GM12878 (cell line): Measurements from ENCODE around the gene C4orf51. TPM values are rescaled to one million over a fixed set of nuclear protein-coding genes. Genes with fewer than 3 reads are reported as not detected.

Experiments used
- ATAC-seq: fragments of 200-7000 bp; cut with Tn5 transposase; 3 replicates; pipeline ENCODE4 v1.9.1; 2020; ENCODE audit warnings: mild to moderate bottlenecking, moderate library complexity
- BruUV-seq: library from RNA; stranded (reverse); fragments of 400-500 nt; replicated peaks from 2 replicates; lab custom pipeline; 2021; lab: Mats Ljungman, UMichigan
- CTCF ChIA-PET: fragments of 300-600 bp; sonication (Branson Sonifier 250); formaldehyde crosslinking; extraction: SDS; loops from one replicate; lab custom pipeline; 2021; ENCODE audit warnings: inconsistent platforms; lab: Yijun Ruan, JAX
- POLR2A ChIA-PET: fragments of 350-600 bp; formaldehyde crosslinking; extraction: SDS; loops from one replicate; lab custom pipeline; 2021; ENCODE audit warnings: inconsistent platforms; lab: Charles Lee
- RAD21 ChIA-PET: fragments of 300-600 bp; sonication (Branson Sonifier 250); formaldehyde crosslinking; loops from one replicate; lab custom pipeline; 2023; ENCODE audit warnings: antibody characterized with exemption; ENCODE audit not compliant: unreplicated experiment; lab: Charles Lee
- SMC1A ChIA-PET: fragments of 300-600 bp; sonication (Branson Sonifier 250); formaldehyde crosslinking; loops from one replicate; lab custom pipeline; 2023; ENCODE audit not compliant: unreplicated experiment, uncharacterized antibody; lab: Charles Lee
- DNase-seq: peaks from one replicate; pipeline ENCODE4 v3.0.0-alpha.2; 2011; ENCODE audit warnings: low read depth, low spot score
- FAIRE-seq: peaks from 3 replicates; lab custom pipeline; 2011; peaks lifted over from hg19 to GRCh38; lab: Jason Lieb, UNC
- H2AFZ ChIP-seq: 2 replicates; pipeline ENCODE4 v1.6.0; 2011; ENCODE audit warnings: low read depth, low read length, control low read depth; ENCODE audit not compliant: control insufficient read depth
- H3K27ac ChIP-seq: 2 replicates; pipeline ENCODE4 v1.5.1; 2011; ENCODE audit warnings: control low read depth; ENCODE audit not compliant: control insufficient read depth, insufficient read depth
- H3K27me3 ChIP-seq, 2 experiments: replicated peaks in 1 of 2; 2 replicates each; pipeline versions ENCODE4 v1.6.0 to v1.6.1; 2011; ENCODE audit warnings: low read length in 1 of 2; ENCODE audit not compliant: control insufficient read depth in 2 of 2, insufficient read depth in 2 of 2
- H3K36me3 ChIP-seq, 2 experiments: 2 replicates each; pipeline ENCODE4 v1.5.1; 2011; ENCODE audit warnings: low read length in 1 of 2; ENCODE audit not compliant: control insufficient read depth in 2 of 2, insufficient read depth in 2 of 2
- H3K4me1 ChIP-seq: 2 replicates; pipeline ENCODE4 v1.6.1; 2011; ENCODE audit warnings: mild to moderate bottlenecking, low read length, moderate library complexity, mixed read lengths; ENCODE audit not compliant: control insufficient read depth, insufficient read depth
- H3K4me2 ChIP-seq: 2 replicates; pipeline ENCODE4 v1.6.0; 2011; ENCODE audit warnings: control low read depth; ENCODE audit not compliant: control insufficient read depth, insufficient read depth
- H3K4me3 ChIP-seq: fragments of 200-600 bp; sonication (generic); 2 replicates; pipeline ENCODE4 v1.5.1; 2016
- H3K79me2 ChIP-seq: 2 replicates; pipeline ENCODE4 v1.6.0; 2011; ENCODE audit warnings: low read length; ENCODE audit not compliant: control insufficient read depth, insufficient read depth
- H3K9ac ChIP-seq: 2 replicates; pipeline ENCODE4 v1.8.0; 2011; ENCODE audit warnings: low read length, control low read depth, mixed read lengths; ENCODE audit not compliant: control insufficient read depth, insufficient read depth
- H3K9me3 ChIP-seq: replicated peaks from 3 replicates; pipeline ENCODE4 v1.5.1; 2011; ENCODE audit warnings: mild to moderate bottlenecking, low read length; ENCODE audit not compliant: control insufficient read depth, insufficient read depth
- H4K20me1 ChIP-seq: 2 replicates; pipeline ENCODE4 v1.6.0; 2011; ENCODE audit not compliant: control insufficient read depth, insufficient read depth
- ASH2L ChIP-seq: fragments of 300-600, 200-600 bp; sonication (generic); IDR thresholded peaks from 2 replicates; pipeline ENCODE4 v1.6.1; 2017; ENCODE audit warnings: low read depth, mild to moderate bottlenecking, borderline replicate concordance
- BCLAF1 ChIP-seq: fragments of 450-650 bp; IDR thresholded peaks from 2 replicates; pipeline ENCODE4 v1.6.1; 2017; ENCODE audit warnings: antibody characterized with exemption, mild to moderate bottlenecking, moderate library complexity
- CBX5 ChIP-seq: sonication (generic); IDR thresholded peaks from 2 replicates; pipeline ENCODE4 v1.6.1; 2016; ENCODE audit warnings: low read depth, moderate library complexity, mild to moderate bottlenecking, inconsistent platforms
- DPF2 ChIP-seq: fragments of 450-650 bp; IDR thresholded peaks from 2 replicates; pipeline ENCODE4 v1.6.1; 2017; ENCODE audit warnings: mild to moderate bottlenecking
- ELK1 ChIP-seq: IDR thresholded peaks from 2 replicates; pipeline ENCODE4 v1.6.1; 2012; ENCODE audit warnings: low read depth, low read length, improper control_type of control experiment
- HDAC6 ChIP-seq: fragments of 200-600 bp; sonication (generic); IDR thresholded peaks from one replicate; pipeline ENCODE4 v1.8.0; 2017; ENCODE audit warnings: antibody characterized with exemption; ENCODE audit not compliant: unreplicated experiment
- IRF4 ChIP-seq: IDR thresholded peaks from 2 replicates; pipeline ENCODE4 v1.6.1; 2011; ENCODE audit warnings: low read depth, low read length
- JUNB ChIP-seq: IDR thresholded peaks from 2 replicates; pipeline ENCODE4 v1.6.1; 2016; ENCODE audit warnings: antibody characterized with exemption, mild to moderate bottlenecking
- JUND ChIP-seq: IDR thresholded peaks from 2 replicates; pipeline ENCODE4 v1.6.1; 2012; ENCODE audit warnings: low read depth, mild to moderate bottlenecking, low read length, improper control_type of control experiment, moderate library complexity
- KAT2A ChIP-seq: conservative IDR thresholded peaks from 2 replicates; pipeline ENCODE4 v1.6.1; 2011; ENCODE audit warnings: low read depth, low read length; ENCODE audit not compliant: control insufficient read depth
- NFIC ChIP-seq: IDR thresholded peaks from 2 replicates; pipeline ENCODE4 v1.6.1; 2012; ENCODE audit warnings: low read depth, mild to moderate bottlenecking, inconsistent platforms, low read length, moderate library complexity
- NFYA ChIP-seq: IDR thresholded peaks from 2 replicates; pipeline ENCODE4 v1.6.1; 2011; ENCODE audit warnings: low read depth, mild to moderate bottlenecking, low read length, improper control_type of control experiment, borderline replicate concordance
- NR2C2 ChIP-seq: IDR thresholded peaks from 2 replicates; pipeline ENCODE4 v1.6.1; 2011; ENCODE audit warnings: borderline replicate concordance, low read depth; ENCODE audit not compliant: control insufficient read depth, insufficient read length
- POU2F2 ChIP-seq: IDR thresholded peaks from 3 replicates; pipeline ENCODE4 v1.6.1; 2011; ENCODE audit warnings: low read depth, mild to moderate bottlenecking, low read length, borderline replicate concordance
- RCOR1 ChIP-seq: conservative IDR thresholded peaks from 2 replicates; pipeline ENCODE4 v1.6.1; 2012; ENCODE audit warnings: low read depth, low read length, improper control_type of control experiment
- RFX5 ChIP-seq: IDR thresholded peaks from 2 replicates; pipeline ENCODE4 v1.6.1; 2011; ENCODE audit warnings: low read depth, low read length, improper control_type of control experiment
- RUNX3 ChIP-seq: IDR thresholded peaks from 2 replicates; pipeline ENCODE4 v1.6.1; 2012; ENCODE audit warnings: low read length, inconsistent platforms
- STAT3 ChIP-seq: IDR thresholded peaks from 2 replicates; pipeline ENCODE4 v1.6.1; 2011; ENCODE audit warnings: low read depth, low read length, improper control_type of control experiment
- SUZ12 ChIP-seq: fragments of 200-600 bp; sonication (generic); IDR thresholded peaks from one replicate; pipeline ENCODE4 v1.6.1; 2018; ENCODE audit warnings: antibody characterized with exemption, mild to moderate bottlenecking; ENCODE audit not compliant: unreplicated experiment
- TCF12 ChIP-seq: IDR thresholded peaks from 2 replicates; pipeline ENCODE4 v1.6.1; 2011; ENCODE audit warnings: low read depth, mild to moderate bottlenecking, low read length
- YBX1 ChIP-seq: fragments of 450-650 bp; IDR thresholded peaks from 2 replicates; pipeline ENCODE4 v1.6.1; 2016; ENCODE audit warnings: antibody characterized with exemption
- YY1 ChIP-seq: IDR thresholded peaks from 2 replicates; pipeline ENCODE4 v1.6.1; 2011; ENCODE audit warnings: low read depth, mild to moderate bottlenecking, low read length
- ZBED1 ChIP-seq: IDR thresholded peaks from 2 replicates; pipeline ENCODE4 v1.6.1; 2016; ENCODE audit warnings: borderline replicate concordance
- WGBS: methylation state at CpG from one replicate; pipeline ENCODE4 v1.1.6; 2016; ENCODE audit warnings: low lambda C conversion rate; ENCODE audit not compliant: insufficient replicate concordance, insufficient coverage; ENCODE audit errors: missing lambda C conversion rate; 5-methylcytosine and 5-hydroxymethylcytosine counted together
- in situ Hi-C: fragments of 300-500 bp; cut with MboI; formaldehyde crosslinking; loops from 9 replicates; pipeline ENCODE4 v1.14.3; 2018; ENCODE audit warnings: mixed read lengths
- intact Hi-C: fragments of 100-400 bp; cut with micrococcal nuclease; formaldehyde crosslinking; loops from one replicate; pipeline ENCODE4 v1.14.2; 2022; ENCODE audit not compliant: unreplicated experiment
- polyA plus RNA-seq, 11 experiments: library from polyadenylated mRNA; depleted of rRNA in 4 of 11; unstranded in 6 of 11; stranded (reverse) in 5 of 11; fragments of >200 nt; fragmentation: Nextera tagmentation in 4 of 11; fragmentation: Illumina TruSeq in 1 of 11; extraction: Ambion mirVana in 4 of 11; extraction: Trizol in 1 of 11; gene quantifications; 1 replicate in 1 of 11; 2 replicates in 10 of 11; pipeline versions ENCODE4 v1.2.1 to v1.2.3, GENCODE V29; 2011 to 2016; ENCODE audit warnings: inconsistent platforms in 2 of 11, missing spikeins in 2 of 11, low read depth in 1 of 11
- total RNA-seq, 4 experiments: library from RNA; depleted of rRNA in 3 of 4; stranded (reverse); fragments of >200 nt in 3 of 4; fragmentation: Illumina TruSeq in 1 of 4; extraction: Trizol in 1 of 4; gene quantifications; 2 replicates each; pipeline versions ENCODE4 v1.2.1 to v1.2.3, GENCODE V29; 2013 to 2021

Gene C4orf51
- total and polyA plus RNA-seq, 10 of the 15 experiments (the other 5 are each of a cell fraction or from before 2014, with no cell fraction given): not detected

GRCh38 chr4:145773581-145774234 is 93.8 kb downstream of the C4orf51 start:
- POLR2A ChIA-PET: no interaction called here
- RAD21 ChIA-PET: interaction anchor here (1.2 kb wide), 1 partner anchor 50 kb away, joined by 3 read pairs; no protein-coding TSS in a partner anchor
- CTCF ChIA-PET: interaction anchor here (1.2 kb wide), 1 partner anchor 22 kb away, joined by 3 read pairs; no protein-coding TSS in a partner anchor
- TF ChIP-seq CBX5: 0 out of 2 replicates have a peak, but pooled peaks have one; percentile 29
- 0 out of 2 replicates have a peak, but pooled peaks have one; percentile 26 for TF ChIP-seq JUNB
- no peak for TF ChIP-seq HDAC6
- no peak for TF ChIP-seq DPF2
- TF ChIP-seq NR2C2: no peak
- peak; percentile 89 for TF ChIP-seq RUNX3
- TF ChIP-seq NFIC: peak; percentile 75; the same call in 1 of the 2 replicates
- no peak for TF ChIP-seq POU2F2
- TF ChIP-seq KAT2A: no peak
- no peak for TF ChIP-seq NFYA
- no peak for TF ChIP-seq YY1
- TF ChIP-seq RCOR1: no peak
- TF ChIP-seq BCLAF1: no peak
- no peak for TF ChIP-seq STAT3
- TF ChIP-seq ZBED1: no peak
- no peak for TF ChIP-seq ELK1
- no peak for TF ChIP-seq RFX5
- no peak for TF ChIP-seq YBX1
- TF ChIP-seq SUZ12: no peak
- peak; percentile 41; the same call in 1 of the 2 replicates for TF ChIP-seq IRF4
- no peak for TF ChIP-seq TCF12
- TF ChIP-seq ASH2L: no peak
- no peak for TF ChIP-seq JUND

More at GRCh38 chr4:145773581-145774234, 93.8 kb downstream of the C4orf51 start:
- peak overlapping the region; percentile 38; the same call in 1 of the 2 replicates for H3K27ac ChIP-seq
- intact Hi-C loops (no loop called here), in situ Hi-C loops (no loop called here)
- no TSS peak for BruUV-seq
- no peaks in the 10 kb centered on the region for H3K79me2 ChIP-seq
- H3K9ac ChIP-seq: no peak overlapping the region
- peaks cover 11 to 16% of the 10 kb centered on the region in 2 experiments; a peak in 3 of 4 replicates for H3K36me3 ChIP-seq
- H3K27me3 ChIP-seq: no peaks in the 10 kb centered on the region
- no peak overlapping the region for H2AFZ ChIP-seq
- peaks cover 35% of the 10 kb centered on the region for H3K4me1 ChIP-seq
- DNase-seq: peak; percentile 37
- no peak overlapping the region; the same call in 1 of the 2 replicates for H3K4me3 ChIP-seq
- peak overlapping the region; percentile 6 for H3K4me2 ChIP-seq
- peak; percentile 91 for FAIRE-seq
- SMC1A ChIA-PET: interaction anchor here (0.6 to 1.8 kb wide), 6 partner anchors 19 to 157 kb away, joined by 3 to 6 read pairs (median 3); no protein-coding TSS in a partner anchor
- 83% methylated on average over 6 of the region's 6 CpGs for WGBS
- no peaks in the 10 kb centered on the region for H3K9me3 ChIP-seq
- peak; percentile 92 for ATAC-seq
- H4K20me1 ChIP-seq: no peaks in the 10 kb centered on the region
